A549 (cell line): ENCODE results near the gene HMMR. TPM values are rescaled to one million over a fixed set of nuclear protein-coding genes. Genes with fewer than 3 reads are reported as not detected.

Source experiments
- ATAC-seq, 2 experiments: fragments of 200-7000 bp in 1 of 2; fragments of >200 bp in 1 of 2; cut with Nextera tagmentation in 1 of 2; cut with Tn5 transposase in 1 of 2; 3 replicates each; pipeline versions ENCODE4 v1.8.0 to v1.9.1; 2018 to 2020; ENCODE audit warnings: mild to moderate bottlenecking in 1 of 2, moderate library complexity in 1 of 2
- CTCF ChIA-PET: fragments of 300-600 bp; sonication (Branson Sonifier 250); formaldehyde crosslinking; extraction: SDS; loops from one replicate; lab custom pipeline; 2021; ENCODE audit warnings: antibody characterized with exemption, inconsistent platforms; lab: Yijun Ruan, JAX
- POLR2A ChIA-PET: fragments of 350-600 bp; formaldehyde crosslinking; extraction: SDS; loops from one replicate; lab custom pipeline; 2021; ENCODE audit warnings: antibody characterized with exemption, inconsistent platforms; lab: Yijun Ruan, JAX
- DNase-seq, 2 experiments: peaks; one replicate each; pipeline versions ENCODE4 v3.0.0 to v3.0.0-alpha.2; 2011 to 2016; ENCODE audit warnings: low read depth in 1 of 2, low spot score in 1 of 2
- FAIRE-seq: peaks from 2 replicates; lab custom pipeline; 2011; peaks lifted over from hg19 to GRCh38; lab: Jason Lieb, UNC
- H3K27ac ChIP-seq, 2 experiments: fragments of >200 bp; sonication (Bioruptor Twin); formaldehyde crosslinking; 3 replicates each; pipeline ENCODE4 v1.5.1; 2016 to 2017
- H3K4me1 ChIP-seq: fragments of >200 bp; sonication (Bioruptor Twin); formaldehyde crosslinking; 3 replicates; pipeline ENCODE4 v1.6.1; 2016
- H3K4me2 ChIP-seq: fragments of >200 bp; sonication (Bioruptor Twin); formaldehyde crosslinking; 3 replicates; pipeline ENCODE4 v1.6.1; 2016
- H3K4me3 ChIP-seq: fragments of >200 bp; sonication (Bioruptor Twin); formaldehyde crosslinking; 3 replicates; pipeline ENCODE4 v1.5.1; 2016
- H3K9me3 ChIP-seq: fragments of >200 bp; sonication (Bioruptor Twin); formaldehyde crosslinking; 3 replicates; pipeline ENCODE4 v1.6.1; 2016
- EHF ChIP-seq: fragments of 250-450 bp; sonication (Bioruptor Pico); IDR thresholded peaks from 2 replicates; pipeline ENCODE4 v1.5.0; 2020; ENCODE audit warnings: mild to moderate bottlenecking
- EHMT2 ChIP-seq: fragments of 200-600 bp; sonication (generic); IDR thresholded peaks from 2 replicates; pipeline ENCODE4 v1.6.1; 2016; ENCODE audit warnings: antibody characterized with exemption, low read depth, mild to moderate bottlenecking, moderate library complexity
- FOSB ChIP-seq: fragments of 250-450 bp; sonication (Bioruptor Pico); IDR thresholded peaks from 2 replicates; pipeline ENCODE4 v1.5.0; 2020; ENCODE audit warnings: mild to moderate bottlenecking, moderate library complexity
- FOXS1 ChIP-seq: fragments of 250-450 bp; sonication (Bioruptor Pico); IDR thresholded peaks from 2 replicates; pipeline ENCODE4 v1.5.0; 2020; ENCODE audit warnings: mild to moderate bottlenecking, moderate library complexity
- GATA3 ChIP-seq: IDR thresholded peaks from 2 replicates; pipeline ENCODE4 v1.6.1; 2012; ENCODE audit warnings: borderline replicate concordance
- HES2 ChIP-seq: fragments of >200 bp; sonication (Bioruptor Twin); formaldehyde crosslinking; IDR thresholded peaks from 2 replicates; pipeline ENCODE4 v1.6.1; 2016
- HMGXB4 ChIP-seq: fragments of 250-450 bp; sonication (Bioruptor Pico); IDR thresholded peaks from 2 replicates; pipeline ENCODE4 v1.5.0; 2021; ENCODE audit warnings: mild to moderate bottlenecking, moderate library complexity, borderline replicate concordance
- HOXA7 ChIP-seq: fragments of 250-450 bp; sonication (Bioruptor Pico); IDR thresholded peaks from 2 replicates; pipeline ENCODE4 v1.5.0; 2020; ENCODE audit warnings: mild to moderate bottlenecking, moderate library complexity
- JUN ChIP-seq, 2 experiments: fragments of >200 bp; sonication (Bioruptor Twin); formaldehyde crosslinking; IDR thresholded peaks; 2 replicates in 1 of 2; 3 replicates in 1 of 2; pipeline ENCODE4 v1.6.1; 2016 to 2017
- JUNB ChIP-seq: fragments of >200 bp; sonication (Bioruptor Twin); formaldehyde crosslinking; IDR thresholded peaks from 2 replicates; pipeline ENCODE4 v1.6.1; 2016
- KDM1A ChIP-seq: fragments of 200-600 bp; sonication (generic); IDR thresholded peaks from 2 replicates; pipeline ENCODE4 v1.6.1; 2016; ENCODE audit warnings: low read depth, mild to moderate bottlenecking
- MAFK ChIP-seq: fragments of 450-650 bp; IDR thresholded peaks from 2 replicates; pipeline ENCODE4 v1.6.1; 2014; ENCODE audit not compliant: partially characterized antibody
- PBX3 ChIP-seq: IDR thresholded peaks from 2 replicates; pipeline ENCODE4 v1.6.1; 2012
- PHF8 ChIP-seq: fragments of 200-600 bp; sonication (generic); IDR thresholded peaks from 2 replicates; pipeline ENCODE4 v1.6.1; 2016; ENCODE audit warnings: low read depth, mild to moderate bottlenecking, antibody characterized with exemption, moderate library complexity, borderline replicate concordance
- TFCP2L1 ChIP-seq: fragments of 250-450 bp; sonication (Bioruptor Pico); IDR thresholded peaks from 2 replicates; pipeline ENCODE4 v1.5.0; 2021; ENCODE audit warnings: mild to moderate bottlenecking
- TP53 ChIP-seq: fragments of 250-450 bp; sonication (Bioruptor Pico); IDR thresholded peaks from 2 replicates; pipeline ENCODE4 v1.5.0; 2021; ENCODE audit warnings: mild to moderate bottlenecking, moderate library complexity
- USF2 ChIP-seq: fragments of 450-650 bp; IDR thresholded peaks from 2 replicates; pipeline ENCODE4 v1.6.1; 2014; ENCODE audit warnings: antibody characterized with exemption
- ZNF302 ChIP-seq: fragments of 250-450 bp; sonication (Bioruptor Pico); IDR thresholded peaks from 2 replicates; pipeline ENCODE4 v1.9.0; 2021; ENCODE audit warnings: inconsistent platforms, mild to moderate bottlenecking, moderate library complexity
- ZSCAN20 ChIP-seq: fragments of 250-450 bp; sonication (Bioruptor Pico); IDR thresholded peaks from 2 replicates; pipeline ENCODE4 v1.8.0; 2022; ENCODE audit warnings: mild to moderate bottlenecking, moderate library complexity
- WGBS: methylation state at CpG from one replicate; pipeline ENCODE4 v1.1.6; 2017; ENCODE audit errors: missing lambda C conversion rate; 5-methylcytosine and 5-hydroxymethylcytosine counted together
- polyA plus RNA-seq, 4 experiments: library from polyadenylated mRNA; depleted of rRNA in 3 of 4; stranded (reverse); fragments of >200 nt; fragmentation: RNase III in 1 of 4; extraction: RNeasy Plus Mini Kit Qiagen cat#74134 plus additional on column Dnase treatment in 1 of 4; gene quantifications; 2 replicates in 3 of 4; 3 replicates in 1 of 4; pipeline ENCODE4 v1.2.3, GENCODE V29; 2011 to 2017
- TF ChIP-seq, protein P1 (sequence below): fragments of 250-450 bp; sonication (Bioruptor Pico); IDR thresholded peaks from 2 replicates; pipeline ENCODE4 v1.5.0; 2020; ENCODE audit warnings: low read depth, mild to moderate bottlenecking, moderate library complexity
- TF ChIP-seq, protein P2 (sequence below): fragments of 150-350 bp; IDR thresholded peaks from 2 replicates; pipeline ENCODE4 v1.6.1; 2014; ENCODE audit warnings: low read depth, mild to moderate bottlenecking, low read length
- TF ChIP-seq, protein P3 (sequence below): IDR thresholded peaks from 2 replicates; pipeline ENCODE4 v1.6.1; 2012

Gene HMMR
- polyA plus RNA-seq, 2 of the 4 experiments (the other 2 are of a cell fraction), result 34.0 to 66.0 TPM

DNA sequence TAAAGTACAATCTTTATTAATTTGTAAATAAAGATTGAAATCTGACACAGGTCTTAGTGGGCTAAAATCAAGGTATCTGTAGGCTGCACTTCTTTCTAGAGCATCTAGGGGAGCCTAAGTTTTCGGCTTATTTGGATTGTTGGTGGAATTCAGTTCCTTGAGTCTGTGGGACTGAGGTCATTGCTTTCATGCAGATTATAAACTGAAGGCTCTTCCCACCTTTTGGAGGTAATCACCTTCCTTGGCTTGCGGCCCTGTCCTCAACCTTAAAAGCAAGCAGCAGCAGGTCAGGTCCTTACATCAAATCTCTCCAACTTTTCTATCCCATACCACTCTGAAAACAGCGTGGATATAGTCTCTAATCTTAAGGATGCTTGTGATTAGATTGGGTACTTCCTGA, 70.8 kb downstream of the HMMR start (continued):
- no peak for TF ChIP-seq USF2
- no peak for TF ChIP-seq FOSB (CRISPR knock-in tag)
- TF ChIP-seq MAFK, result no peak
- TF ChIP-seq, protein P1, sequence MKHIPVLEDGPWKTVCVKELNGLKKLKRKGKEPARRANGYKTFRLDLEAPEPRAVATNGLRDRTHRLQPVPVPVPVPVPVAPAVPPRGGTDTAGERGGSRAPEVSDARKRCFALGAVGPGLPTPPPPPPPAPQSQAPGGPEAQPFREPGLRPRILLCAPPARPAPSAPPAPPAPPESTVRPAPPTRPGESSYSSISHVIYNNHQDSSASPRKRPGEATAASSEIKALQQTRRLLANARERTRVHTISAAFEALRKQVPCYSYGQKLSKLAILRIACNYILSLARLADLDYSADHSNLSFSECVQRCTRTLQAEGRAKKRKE, result no peak
- no peak for TF ChIP-seq HOXA7 (CRISPR knock-in tag)
- no peak for TF ChIP-seq EHF (CRISPR knock-in tag)
- no peak for TF ChIP-seq PBX3

GRCh38 chr5:163532171-163533084, 72.0 kb downstream of the HMMR start:
- no peaks in the 10 kb centered on the region for H3K9me3 ChIP-seq
- H3K4me2 ChIP-seq, result no peak overlapping the region
- ATAC-seq, result no peak
- ChIA-PET POLR2A (no interaction called here), CTCF (interaction anchor here (0.9 kb wide), 1 partner anchor 11 kb away, joined by 3 read pairs; no protein-coding TSS in a partner anchor)
- H3K27ac ChIP-seq, result no peak overlapping the region
- DNase-seq, result no peak
- FAIRE-seq, result no peak
- no peak overlapping the region for H3K4me3 ChIP-seq
- TF ChIP-seq EHMT2 (no peak), FOXS1 (CRISPR knock-in tag) (no peak), JUNB (no peak), ZNF302 (CRISPR knock-in tag) (no peak), HMGXB4 (CRISPR knock-in tag) (no peak), ZSCAN20 (no peak)
- WGBS, result 38% methylated on average over 5 of the region's 5 CpGs
- H3K4me1 ChIP-seq, result no peaks in the 10 kb centered on the region

GRCh38 chr5:163533223-163533622, 72.8 kb downstream of the HMMR start:
- Histone ChIP-seq H3K4me1 (no peaks in the 10 kb centered on the region), H3K4me3 (no peak overlapping the region), H3K27ac (no peak overlapping the region), H3K9me3 (no peaks in the 10 kb centered on the region), H3K4me2 (no peak overlapping the region)
- no peak for ATAC-seq
- ChIA-PET CTCF (no interaction called here), POLR2A (no interaction called here)
- TF ChIP-seq TP53 (no peak), PHF8 (no peak), JUN (IDR thresholded peaks at IDR 0.05) (no peak), HES2 (no peak), KDM1A (no peak), GATA3 (no peak), TFCP2L1 (no peak)
- TF ChIP-seq, protein P2, sequence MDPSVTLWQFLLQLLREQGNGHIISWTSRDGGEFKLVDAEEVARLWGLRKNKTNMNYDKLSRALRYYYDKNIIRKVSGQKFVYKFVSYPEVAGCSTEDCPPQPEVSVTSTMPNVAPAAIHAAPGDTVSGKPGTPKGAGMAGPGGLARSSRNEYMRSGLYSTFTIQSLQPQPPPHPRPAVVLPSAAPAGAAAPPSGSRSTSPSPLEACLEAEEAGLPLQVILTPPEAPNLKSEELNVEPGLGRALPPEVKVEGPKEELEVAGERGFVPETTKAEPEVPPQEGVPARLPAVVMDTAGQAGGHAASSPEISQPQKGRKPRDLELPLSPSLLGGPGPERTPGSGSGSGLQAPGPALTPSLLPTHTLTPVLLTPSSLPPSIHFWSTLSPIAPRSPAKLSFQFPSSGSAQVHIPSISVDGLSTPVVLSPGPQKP, result no peak
- TF ChIP-seq, protein P3, sequence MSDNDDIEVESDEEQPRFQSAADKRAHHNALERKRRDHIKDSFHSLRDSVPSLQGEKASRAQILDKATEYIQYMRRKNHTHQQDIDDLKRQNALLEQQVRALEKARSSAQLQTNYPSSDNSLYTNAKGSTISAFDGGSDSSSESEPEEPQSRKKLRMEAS, result no peak
- no peak for FAIRE-seq
- no peak for DNase-seq
- 15% methylated on average over 2 of the region's 2 CpGs for WGBS
